Dendritic cell treated with granulocyte-macrophage colony-stimulating factor and Interleukin-4, amounts not matched to agents 40 ng/mL and 50 ng/mL, for 4 days (primary cell): ENCODE measurements around the gene BRME1.

Experiments
- H3K27ac Mint-ChIP-seq: one replicate; pipeline ENCODE4 v1.8.0; 2022; ENCODE audit warnings: mild to moderate bottlenecking, mixed read lengths
- H3K27me3 Mint-ChIP-seq: one replicate; pipeline ENCODE4 v1.8.0; 2022; ENCODE audit warnings: mild to moderate bottlenecking, mixed read lengths
- H3K36me3 Mint-ChIP-seq: one replicate; pipeline ENCODE4 v1.8.0; 2022; ENCODE audit warnings: low read depth, mixed read lengths
- H3K4me1 Mint-ChIP-seq: one replicate; pipeline ENCODE4 v1.8.0; 2022; ENCODE audit warnings: low read depth, mixed read lengths
- H3K4me3 Mint-ChIP-seq: one replicate; pipeline ENCODE4 v1.8.0; 2022; ENCODE audit warnings: mild to moderate bottlenecking, moderate library complexity, mixed read lengths
- H3K9me3 Mint-ChIP-seq: one replicate; pipeline ENCODE4 v1.8.0; 2022; ENCODE audit warnings: mixed read lengths
- intact Hi-C: fragments of 100-400 bp; cut with micrococcal nuclease; formaldehyde crosslinking; loops from one replicate; pipeline ENCODE4 v1.15.0; 2022

Gene BRME1

GRCh38 chr19:13918726-13919411 lies 13.0 kb upstream of the BRME1 start:
- H3K9me3 Mint-ChIP-seq: no peaks in the 10 kb centered on the region
- H3K27ac Mint-ChIP-seq: no peak overlapping the region
- intact Hi-C loops: no loop called here
- no peaks in the 10 kb centered on the region for H3K27me3 Mint-ChIP-seq
- H3K36me3 Mint-ChIP-seq: peaks cover 86% of the 10 kb centered on the region
- H3K4me1 Mint-ChIP-seq: no peaks in the 10 kb centered on the region
- H3K4me3 Mint-ChIP-seq: no peak overlapping the region

- H3K27ac Mint-ChIP-seq: no peak overlapping the region
- no peak overlapping the region for H3K4me3 Mint-ChIP-seq
- H3K4me1 Mint-ChIP-seq: no peaks in the 10 kb centered on the region
- peaks cover 86% of the 10 kb centered on the region for H3K36me3 Mint-ChIP-seq
- no peaks in the 10 kb centered on the region for H3K27me3 Mint-ChIP-seq
- intact Hi-C loops: no loop called here
- no peaks in the 10 kb centered on the region for H3K9me3 Mint-ChIP-seq
Observed at GRCh38 chr19:13917888-13918406, 12.0 kb upstream of the BRME1 start.

- Mint-ChIP-seq H3K27me3 (no peaks in the 10 kb centered on the region), H3K36me3 (peaks cover 86% of the 10 kb centered on the region), H3K27ac (no peak overlapping the region), H3K4me3 (no peak overlapping the region), H3K4me1 (peaks cover 2% of the 10 kb centered on the region), H3K9me3 (no peaks in the 10 kb centered on the region)
- intact Hi-C loops: no loop called here
Observed at GRCh38 chr19:13914777-13915176, 8.9 kb upstream of the BRME1 start.

DNA sequence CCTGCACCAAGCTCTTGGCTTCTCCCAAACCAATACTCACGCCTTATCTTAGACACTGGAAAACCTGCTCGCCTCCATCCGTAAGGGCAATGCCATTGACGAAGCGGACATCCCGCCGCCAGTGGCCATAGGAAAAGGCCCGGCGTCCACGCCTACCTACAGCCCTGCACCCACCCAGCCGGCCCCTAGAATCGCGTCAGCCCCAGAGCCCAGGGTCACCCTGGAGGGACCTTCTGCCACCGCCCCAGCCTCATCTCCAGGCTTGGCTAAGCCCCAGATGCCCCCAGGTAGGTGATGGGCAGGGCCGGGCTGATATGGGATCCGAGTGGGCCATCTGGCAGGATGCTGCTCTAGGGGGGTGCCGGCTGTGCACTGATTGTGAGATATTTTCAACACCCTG lies 7.4 kb upstream of the BRME1 start:
- Mint-ChIP-seq H3K9me3 (no peaks in the 10 kb centered on the region), H3K27ac (no peak overlapping the region), H3K4me3 (no peak overlapping the region), H3K4me1 (peaks cover 12% of the 10 kb centered on the region), H3K27me3 (no peaks in the 10 kb centered on the region), H3K36me3 (peaks cover 77% of the 10 kb centered on the region)
- intact Hi-C loops: no loop called here

DNA sequence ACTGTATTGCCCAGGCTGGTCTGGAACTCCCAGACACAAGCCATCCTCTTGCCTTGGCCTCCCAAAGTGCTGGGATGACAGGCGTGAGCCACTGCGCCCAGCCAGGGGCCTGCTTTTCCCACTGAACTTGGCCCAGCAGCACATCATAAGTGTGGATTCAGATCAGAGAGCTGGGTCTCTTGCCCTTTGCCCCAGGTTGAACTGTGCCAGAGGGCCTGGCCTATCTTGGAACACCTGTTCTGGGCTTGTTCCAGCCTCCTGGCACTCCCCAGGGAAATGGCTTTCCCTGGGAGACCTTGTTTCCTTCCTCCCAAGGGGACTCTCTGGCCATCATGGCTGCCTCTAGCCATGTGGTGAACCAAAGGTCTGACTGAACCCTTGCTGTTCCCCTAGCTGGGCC lies 3.5 kb upstream of the BRME1 start:
- no peaks in the 10 kb centered on the region for H3K27me3 Mint-ChIP-seq
- H3K4me1 Mint-ChIP-seq: peaks cover 31% of the 10 kb centered on the region
- peaks cover 58% of the 10 kb centered on the region for H3K36me3 Mint-ChIP-seq
- H3K9me3 Mint-ChIP-seq: no peaks in the 10 kb centered on the region
- intact Hi-C loops: no loop called here
- no peak overlapping the region for H3K4me3 Mint-ChIP-seq
- no peak overlapping the region for H3K27ac Mint-ChIP-seq

DNA sequence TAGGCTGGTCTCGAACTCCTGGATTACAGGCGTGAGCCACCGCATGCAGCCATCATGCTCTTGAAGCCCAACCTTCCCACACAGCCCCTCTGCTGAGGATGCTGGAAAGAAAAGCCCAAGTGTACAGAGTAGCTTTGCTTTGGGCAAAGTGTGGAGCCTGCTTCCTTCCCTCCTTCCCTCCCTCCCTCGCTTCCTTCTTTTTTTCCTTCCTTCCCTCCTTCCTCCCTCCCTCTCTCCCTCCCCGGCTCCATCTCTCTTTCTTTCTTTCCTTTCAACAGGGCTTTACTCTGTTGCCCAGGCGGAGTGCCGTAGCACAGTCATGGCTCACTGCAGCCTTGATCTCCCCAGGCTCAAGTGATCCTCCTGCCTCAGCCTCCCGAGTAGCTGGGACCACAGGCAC lies 2.8 kb upstream of the BRME1 start:
- H3K4me1 Mint-ChIP-seq: peaks cover 31% of the 10 kb centered on the region
- no peaks in the 10 kb centered on the region for H3K9me3 Mint-ChIP-seq
- intact Hi-C loops: no loop called here
- no peaks in the 10 kb centered on the region for H3K27me3 Mint-ChIP-seq
- no peak overlapping the region for H3K27ac Mint-ChIP-seq
- peaks cover 51% of the 10 kb centered on the region for H3K36me3 Mint-ChIP-seq
- no peak overlapping the region for H3K4me3 Mint-ChIP-seq

DNA sequence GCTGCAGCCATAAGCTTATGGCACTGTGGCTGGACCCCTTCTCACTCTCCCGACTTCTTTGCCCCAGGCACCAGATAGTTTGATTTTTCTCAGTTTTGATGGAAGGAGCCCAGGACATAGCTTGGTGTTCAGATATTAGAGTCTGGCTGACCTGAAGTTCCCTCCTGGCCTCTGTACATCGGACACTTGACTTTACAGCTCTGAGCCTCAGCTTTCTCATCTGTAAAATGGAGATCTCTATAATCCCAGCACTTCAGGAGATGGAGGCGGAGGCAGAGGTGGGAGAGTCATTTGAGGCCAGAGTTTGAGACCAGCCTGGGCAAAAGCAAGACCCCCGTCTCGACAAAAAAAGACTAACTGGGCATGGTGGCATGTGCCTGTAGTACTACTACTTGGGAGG lies 993 bp upstream of the BRME1 start:
- H3K27me3 Mint-ChIP-seq: no peaks in the 10 kb centered on the region
- H3K4me1 Mint-ChIP-seq: peaks cover 31% of the 10 kb centered on the region
- H3K36me3 Mint-ChIP-seq: peaks cover 33% of the 10 kb centered on the region
- intact Hi-C loops: no loop called here
- H3K4me3 Mint-ChIP-seq: peak overlapping the region; percentile 91
- H3K27ac Mint-ChIP-seq: peak overlapping the region; percentile 85
- no peaks in the 10 kb centered on the region for H3K9me3 Mint-ChIP-seq

DNA sequence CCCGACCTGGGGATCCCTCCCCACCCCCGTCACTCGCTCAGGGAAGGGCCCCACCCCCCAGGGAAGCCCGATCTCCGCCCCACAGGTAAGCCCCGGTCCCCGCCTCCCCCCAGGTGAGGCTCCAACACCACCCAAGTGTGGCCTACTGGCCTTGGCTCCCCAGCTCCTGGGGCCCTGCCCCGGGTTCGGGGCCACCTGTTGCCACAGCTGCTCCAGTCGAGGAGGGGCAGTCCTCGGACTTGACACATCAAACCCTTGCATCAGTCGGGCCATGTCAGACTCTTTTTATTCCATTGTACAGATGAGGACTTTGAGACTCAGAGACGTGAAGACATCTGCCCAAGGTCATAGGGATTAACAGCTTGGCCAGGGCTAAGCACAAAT lies 596 bp upstream of the BRME1 start:
- Mint-ChIP-seq H3K36me3 (peaks cover 29% of the 10 kb centered on the region), H3K27ac (peak overlapping the region; percentile 85), H3K4me1 (peaks cover 31% of the 10 kb centered on the region), H3K27me3 (no peaks in the 10 kb centered on the region), H3K4me3 (peak overlapping the region; percentile 91), H3K9me3 (no peaks in the 10 kb centered on the region)
- intact Hi-C loops: no loop called here

DNA sequence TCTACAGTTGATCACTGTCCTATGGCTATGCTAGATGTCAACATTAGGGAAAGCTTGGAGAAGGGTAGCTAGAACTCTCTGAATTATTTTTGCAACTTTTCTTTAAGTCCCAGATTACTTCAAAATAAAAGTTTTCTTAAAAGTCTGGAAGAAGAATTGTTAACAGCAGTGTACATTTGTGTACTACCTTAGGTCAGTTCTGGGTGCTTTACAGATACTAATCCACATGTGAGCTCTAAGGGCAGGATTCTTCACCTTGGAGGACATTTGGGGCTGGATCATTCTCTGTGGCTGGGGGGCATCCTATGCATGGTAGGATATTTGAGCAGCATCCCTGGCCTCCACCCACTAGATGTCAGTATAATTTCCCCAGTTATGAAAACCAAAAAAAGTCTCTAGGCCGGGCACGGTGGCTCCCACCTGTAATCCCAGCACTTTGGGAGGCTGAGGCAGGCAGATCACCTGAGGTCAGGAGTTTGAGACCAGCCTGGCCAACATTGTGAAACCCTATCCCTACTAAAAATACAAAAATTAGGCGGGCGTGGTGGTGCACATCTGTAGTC lies 2.8 kb downstream of the BRME1 start:
- intact Hi-C loops: no loop called here
- no peak overlapping the region for H3K4me3 Mint-ChIP-seq

GRCh38 chr19:13899912-13900584 lies 5.9 kb downstream of the BRME1 start:
- H3K9me3 Mint-ChIP-seq: no peaks in the 10 kb centered on the region
- peak overlapping the region; percentile 14 for H3K27ac Mint-ChIP-seq
- intact Hi-C loops: no loop called here
- H3K36me3 Mint-ChIP-seq: no peaks in the 10 kb centered on the region
- H3K4me3 Mint-ChIP-seq: no peak overlapping the region
- H3K4me1 Mint-ChIP-seq: peaks cover 8% of the 10 kb centered on the region
- H3K27me3 Mint-ChIP-seq: peaks cover 1% of the 10 kb centered on the region

More for the DNA sequence above, 2.8 kb downstream of the BRME1 start:
- H3K36me3 Mint-ChIP-seq: peaks cover 6% of the 10 kb centered on the region
- H3K9me3 Mint-ChIP-seq: no peaks in the 10 kb centered on the region
- peaks cover 27% of the 10 kb centered on the region for H3K4me1 Mint-ChIP-seq
- peaks cover 1% of the 10 kb centered on the region for H3K27me3 Mint-ChIP-seq
- H3K27ac Mint-ChIP-seq: no peak overlapping the region

- H3K27me3 Mint-ChIP-seq: peaks cover 1% of the 10 kb centered on the region
- peaks cover 8% of the 10 kb centered on the region for H3K4me1 Mint-ChIP-seq
- H3K9me3 Mint-ChIP-seq: no peaks in the 10 kb centered on the region
- no peak overlapping the region for H3K4me3 Mint-ChIP-seq
- no peaks in the 10 kb centered on the region for H3K36me3 Mint-ChIP-seq
- no peak overlapping the region for H3K27ac Mint-ChIP-seq
- intact Hi-C loops: no loop called here
Observed at GRCh38 chr19:13899393-13899792, 6.5 kb downstream of the BRME1 start.

DNA sequence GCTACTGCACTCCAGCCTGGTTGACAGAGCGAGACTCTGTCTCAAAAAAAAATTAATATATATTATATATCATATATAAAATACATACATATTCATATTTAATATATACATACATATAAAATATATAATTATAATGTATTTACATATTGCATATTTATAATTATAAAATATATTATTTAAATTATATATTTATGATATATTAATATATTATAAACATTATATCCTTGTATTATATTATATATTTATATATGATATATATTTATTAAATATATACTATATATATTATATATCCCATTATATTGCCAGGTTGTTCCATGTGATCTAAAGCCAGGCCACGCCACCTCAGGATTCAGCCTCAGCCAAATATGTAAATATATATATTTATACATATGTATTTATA lies 9.7 kb downstream of the BRME1 start:
- intact Hi-C loops: no loop called here
- Mint-ChIP-seq H3K27ac (no peak overlapping the region), H3K36me3 (no peaks in the 10 kb centered on the region)

DNA sequence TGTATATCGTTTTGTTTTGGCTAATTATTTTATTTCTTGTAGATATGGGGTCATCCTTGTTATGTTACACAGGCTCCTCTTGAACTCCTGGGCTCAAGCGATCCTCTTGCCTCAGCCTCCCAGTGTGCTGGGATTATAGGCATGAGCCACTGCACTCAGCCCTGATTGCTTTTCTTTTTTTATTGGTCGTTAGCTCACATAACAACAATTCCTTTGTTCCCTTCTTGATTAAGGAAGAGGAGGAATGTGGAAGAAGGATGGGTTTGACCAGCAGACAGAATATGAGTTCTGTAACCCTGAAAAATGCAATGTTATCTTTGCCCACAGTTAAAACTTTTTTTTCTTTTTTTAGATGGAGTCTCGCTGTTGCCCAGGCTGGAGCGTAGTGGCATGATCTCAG lies 11.4 kb downstream of the BRME1 start:
- no peaks in the 10 kb centered on the region for H3K36me3 Mint-ChIP-seq
- no peaks in the 10 kb centered on the region for H3K9me3 Mint-ChIP-seq
- intact Hi-C loops: no loop called here
- H3K27me3 Mint-ChIP-seq: peaks cover 1% of the 10 kb centered on the region
- H3K4me3 Mint-ChIP-seq: no peak overlapping the region
- no peaks in the 10 kb centered on the region for H3K4me1 Mint-ChIP-seq
- H3K27ac Mint-ChIP-seq: no peak overlapping the region

More for the DNA sequence above, 9.7 kb downstream of the BRME1 start:
- no peak overlapping the region for H3K4me3 Mint-ChIP-seq
- H3K27me3 Mint-ChIP-seq: peaks cover 1% of the 10 kb centered on the region
- peaks cover 8% of the 10 kb centered on the region for H3K4me1 Mint-ChIP-seq
- H3K9me3 Mint-ChIP-seq: no peaks in the 10 kb centered on the region

DNA sequence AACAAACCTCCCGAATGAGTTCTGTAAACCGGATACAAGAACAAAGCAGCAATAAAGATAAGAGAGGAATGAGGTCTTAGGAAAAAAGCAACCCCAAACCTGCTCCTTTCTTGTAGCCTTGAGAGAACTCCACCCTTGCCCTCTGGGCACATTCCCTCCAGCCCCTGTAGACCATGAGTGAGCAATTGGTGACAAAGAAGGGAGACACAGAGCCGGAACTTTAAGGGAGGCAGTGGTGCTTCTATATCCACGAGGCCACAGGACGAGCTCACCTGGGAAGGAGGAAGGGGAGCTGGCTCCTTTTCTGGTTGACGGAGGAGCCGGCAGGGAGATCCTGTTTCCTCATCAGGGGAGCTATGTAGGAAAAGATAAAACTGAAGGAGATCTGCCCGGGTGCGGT lies 13.0 kb downstream of the BRME1 start:
- Mint-ChIP-seq H3K9me3 (no peaks in the 10 kb centered on the region), H3K27me3 (peaks cover 3% of the 10 kb centered on the region), H3K4me1 (no peaks in the 10 kb centered on the region), H3K36me3 (no peaks in the 10 kb centered on the region), H3K27ac (no peak overlapping the region), H3K4me3 (no peak overlapping the region)
- intact Hi-C loops: no loop called here
